ENCODE results near the gene GALNT6. TPM values are rescaled to one million over a fixed set of nuclear protein-coding genes. Genes with fewer than 3 reads are reported as not detected.
A peak's percentile ranks its signal among the peaks of the same experiment; 100 is the strongest.

The GALNT6 gene
- total RNA-seq, 2 experiments from 2014 or later = 30.0 to 31.0 TPM

DNA sequence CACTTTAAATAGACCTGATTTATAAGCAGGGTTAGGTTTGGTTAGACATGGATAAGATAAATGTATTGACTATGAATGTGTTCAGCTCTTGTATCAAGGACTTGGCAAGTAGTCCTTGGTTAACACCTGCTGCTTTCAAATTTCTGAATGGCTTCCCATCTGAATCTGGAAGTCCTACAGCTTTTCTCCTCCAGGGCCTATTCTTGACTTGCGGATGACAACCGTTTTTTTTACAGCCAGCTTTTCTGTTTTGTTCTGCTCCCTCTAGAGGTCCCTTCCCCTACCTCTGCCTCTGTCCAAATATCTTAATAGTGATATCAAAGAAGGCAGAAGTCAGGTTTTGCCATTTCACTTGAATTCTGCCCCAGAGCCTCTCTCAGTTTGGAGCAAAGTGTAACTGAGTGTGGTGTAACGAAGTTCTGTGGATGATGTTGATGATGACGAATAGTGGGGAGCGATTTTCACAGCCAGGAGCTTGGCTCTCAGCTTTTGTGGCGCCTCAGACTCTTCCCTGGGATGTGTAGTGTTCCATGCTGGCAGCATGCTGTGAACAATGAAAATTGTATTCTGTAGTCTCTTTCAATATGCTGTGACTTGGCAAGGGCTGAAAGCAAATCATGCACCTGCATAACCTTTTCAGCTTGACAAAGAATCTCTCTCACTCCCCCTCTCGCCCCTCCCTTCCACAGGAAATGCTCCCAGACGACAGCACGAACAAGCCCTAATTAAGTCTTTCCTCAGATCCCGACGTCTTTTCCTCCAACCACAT, 28.4 kb upstream of the GALNT6 start:
- Mint-ChIP-seq H3K9me3 (no peaks in the 10 kb centered on the region), H3K4me3 (no peak overlapping the region), H3K36me3 (no peaks in the 10 kb centered on the region), H3K27ac (no peak overlapping the region), H3K4me1 (peaks cover 16% of the 10 kb centered on the region), H3K27me3 (peaks cover 3% of the 10 kb centered on the region)
- ATAC-seq (ENCODE audit: low read depth) = no peak
- POLR2A ChIA-PET = no interaction called here
- no peak for DNase-seq

DNA sequence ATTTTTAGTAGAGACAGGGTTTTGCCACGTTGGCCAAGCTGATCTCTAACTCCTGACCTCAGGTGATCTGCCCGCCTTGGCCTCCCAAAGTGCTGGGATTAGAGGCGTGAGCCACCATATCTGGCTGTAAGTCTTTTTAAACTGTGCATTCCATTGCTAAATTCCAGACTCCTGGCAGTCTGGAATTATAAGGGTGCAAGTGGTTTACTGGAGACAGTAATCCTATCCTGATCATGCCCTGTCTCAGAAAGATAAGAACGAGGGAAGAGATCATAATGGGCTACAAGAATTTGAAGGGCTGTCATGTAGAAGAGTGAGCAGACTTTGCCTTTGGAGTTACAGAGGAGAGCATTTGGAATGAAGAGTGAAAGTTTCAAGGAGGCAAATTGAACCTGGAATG, 26.6 kb upstream of the GALNT6 start:
- Mint-ChIP-seq H3K4me3 (no peak overlapping the region), H3K36me3 (no peaks in the 10 kb centered on the region), H3K4me1 (peaks cover 12% of the 10 kb centered on the region), H3K27me3 (no peaks in the 10 kb centered on the region), H3K27ac (no peak overlapping the region), H3K9me3 (no peaks in the 10 kb centered on the region)
- ATAC-seq (ENCODE audit: low read depth) = no peak
- DNase-seq = no peak
- POLR2A ChIA-PET = no interaction called here

- H3K36me3 Mint-ChIP-seq = no peaks in the 10 kb centered on the region
- no peaks in the 10 kb centered on the region for H3K9me3 Mint-ChIP-seq
- ATAC-seq (ENCODE audit: low read depth) (no peak), DNase-seq (no peak)
- no peaks in the 10 kb centered on the region for H3K27me3 Mint-ChIP-seq
- POLR2A ChIA-PET = no interaction called here
- peaks cover 14% of the 10 kb centered on the region for H3K4me1 Mint-ChIP-seq
- no peak overlapping the region for H3K27ac Mint-ChIP-seq
- no peak overlapping the region for H3K4me3 Mint-ChIP-seq
These were observed 24.7 kb upstream of the GALNT6 start for GRCh38 chr12:51415931-51416330.

- DNase-seq (no peak), ATAC-seq (ENCODE audit: low read depth) (no peak)
- H3K27ac Mint-ChIP-seq = no peak overlapping the region
- no peaks in the 10 kb centered on the region for H3K9me3 Mint-ChIP-seq
- POLR2A ChIA-PET = no interaction called here
- peaks cover 7% of the 10 kb centered on the region for H3K4me1 Mint-ChIP-seq
- H3K27me3 Mint-ChIP-seq = no peaks in the 10 kb centered on the region
- H3K4me3 Mint-ChIP-seq = no peak overlapping the region
- no peaks in the 10 kb centered on the region for H3K36me3 Mint-ChIP-seq
These were observed 22.6 kb upstream of the GALNT6 start for GRCh38 chr12:51413791-51414190.

DNA sequence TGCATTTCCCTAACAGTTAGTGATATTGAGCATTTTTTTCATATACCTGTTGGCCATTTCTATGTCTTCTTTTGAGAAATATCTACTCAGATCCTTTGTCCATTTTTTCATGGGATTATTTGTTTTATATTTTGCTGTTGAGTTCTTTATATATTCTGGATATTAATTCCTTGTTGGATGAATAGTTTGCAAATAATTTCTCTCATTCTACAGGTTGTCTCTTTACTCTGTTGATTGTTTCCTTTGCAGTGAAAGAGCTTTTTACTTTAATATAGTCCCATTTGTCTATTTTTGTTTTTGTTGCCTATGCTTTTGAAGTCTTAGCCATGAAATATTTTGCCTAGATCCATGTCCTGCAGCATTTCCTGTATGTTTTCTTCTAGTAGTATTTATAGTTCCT, 21.9 kb upstream of the GALNT6 start:
- Mint-ChIP-seq H3K36me3 (no peaks in the 10 kb centered on the region), H3K4me3 (no peak overlapping the region), H3K27ac (no peak overlapping the region), H3K9me3 (no peaks in the 10 kb centered on the region), H3K27me3 (no peaks in the 10 kb centered on the region), H3K4me1 (peaks cover 7% of the 10 kb centered on the region)
- no peak for ATAC-seq (ENCODE audit: low read depth)
- DNase-seq = no peak
- POLR2A ChIA-PET = no interaction called here

- POLR2A ChIA-PET = no interaction called here
- Mint-ChIP-seq H3K27me3 (no peaks in the 10 kb centered on the region), H3K36me3 (peaks cover 3% of the 10 kb centered on the region), H3K4me1 (peaks cover 16% of the 10 kb centered on the region), H3K4me3 (no peak overlapping the region), H3K9me3 (no peaks in the 10 kb centered on the region), H3K27ac (no peak overlapping the region)
- DNase-seq (no peak), ATAC-seq (ENCODE audit: low read depth) (no peak)
These were observed 18.6 kb upstream of the GALNT6 start for GRCh38 chr12:51409846-51410245.

DNA sequence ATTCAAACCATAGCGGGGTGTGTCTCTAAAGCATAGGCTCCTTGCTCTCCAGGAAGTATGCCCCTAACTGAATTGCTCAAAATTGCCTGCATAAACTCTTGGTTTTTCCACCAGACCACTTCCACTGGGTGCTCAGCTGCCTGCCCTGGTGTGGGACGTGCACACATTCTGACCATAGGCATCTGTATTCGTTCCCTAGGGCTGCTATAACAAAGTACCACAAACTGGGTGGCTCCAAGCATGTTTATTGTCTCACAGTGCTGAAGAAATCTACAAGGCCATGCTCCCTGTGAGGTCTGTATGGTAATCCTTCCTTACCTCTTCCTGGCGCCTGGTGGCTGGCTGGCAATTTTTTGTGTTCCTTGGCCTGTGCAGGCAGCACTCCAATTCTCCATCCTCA, 16.4 kb upstream of the GALNT6 start:
- DNase-seq (no peak), ATAC-seq (ENCODE audit: low read depth) (no peak)
- peak overlapping the region; percentile 47 for H3K27ac Mint-ChIP-seq
- peaks cover 3% of the 10 kb centered on the region for H3K36me3 Mint-ChIP-seq
- POLR2A ChIA-PET = no interaction called here
- H3K4me3 Mint-ChIP-seq = no peak overlapping the region
- peaks cover 10% of the 10 kb centered on the region for H3K4me1 Mint-ChIP-seq
- H3K27me3 Mint-ChIP-seq = no peaks in the 10 kb centered on the region
- no peaks in the 10 kb centered on the region for H3K9me3 Mint-ChIP-seq

DNA sequence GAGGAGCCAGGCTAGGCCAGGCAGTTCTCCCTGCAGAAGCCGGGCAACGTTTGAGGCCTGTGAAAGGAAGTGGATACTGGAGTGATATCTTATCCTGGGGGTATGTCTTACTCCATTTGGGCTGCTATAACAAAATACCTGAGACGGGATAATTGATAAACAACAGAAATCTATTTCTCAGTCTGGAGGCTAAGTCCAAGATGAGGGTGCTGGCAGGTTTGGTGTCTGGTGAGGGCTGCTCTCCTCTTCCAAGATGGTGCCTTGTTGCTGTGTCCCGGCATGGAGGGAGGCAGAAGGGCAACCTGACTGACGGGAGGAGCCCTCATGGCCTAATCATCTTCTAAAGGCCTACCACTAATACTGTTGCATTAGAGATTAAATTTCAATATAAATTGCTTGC, 15.7 kb upstream of the GALNT6 start:
- ATAC-seq (ENCODE audit: low read depth) (no peak), DNase-seq (no peak)
- Mint-ChIP-seq H3K27me3 (no peaks in the 10 kb centered on the region), H3K27ac (no peak overlapping the region), H3K4me1 (peaks cover 10% of the 10 kb centered on the region), H3K36me3 (peaks cover 3% of the 10 kb centered on the region), H3K4me3 (no peak overlapping the region), H3K9me3 (no peaks in the 10 kb centered on the region)
- POLR2A ChIA-PET = no interaction called here

- ATAC-seq (ENCODE audit: low read depth) (no peak), DNase-seq (no peak)
- H3K27ac Mint-ChIP-seq = no peak overlapping the region
- peaks cover 10% of the 10 kb centered on the region for H3K4me1 Mint-ChIP-seq
- POLR2A ChIA-PET = no interaction called here
- H3K27me3 Mint-ChIP-seq = no peaks in the 10 kb centered on the region
- H3K36me3 Mint-ChIP-seq = peaks cover 3% of the 10 kb centered on the region
- no peak overlapping the region for H3K4me3 Mint-ChIP-seq
- H3K9me3 Mint-ChIP-seq = no peaks in the 10 kb centered on the region
These were observed 15.1 kb upstream of the GALNT6 start for GRCh38 chr12:51406290-51406689.

DNA sequence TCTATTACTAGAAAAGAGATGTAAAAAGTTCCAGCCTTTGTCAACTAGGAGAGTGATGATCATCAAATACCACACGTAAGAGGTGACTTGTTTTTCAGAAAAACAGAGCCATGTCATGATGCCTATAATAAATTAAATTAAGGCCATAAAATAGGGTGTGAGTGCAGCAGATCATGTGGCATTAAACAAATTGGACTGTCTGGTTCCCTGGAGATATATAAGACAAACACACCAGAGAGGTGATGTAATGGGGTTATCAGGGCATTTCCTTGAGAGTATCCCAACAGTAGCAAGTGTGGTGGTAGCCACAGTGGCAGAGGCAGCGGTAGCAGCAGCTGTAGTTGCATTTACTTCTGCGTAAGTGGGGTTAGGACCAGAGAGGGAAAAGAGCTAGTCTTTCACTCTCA, 14.6 kb upstream of the GALNT6 start:
- POLR2A ChIA-PET = interaction anchor here (1.1 kb wide), 1 partner anchor 11 kb away, joined by 3 read pairs; no protein-coding TSS in a partner anchor
- Mint-ChIP-seq H3K9me3 (no peaks in the 10 kb centered on the region), H3K4me1 (peaks cover 10% of the 10 kb centered on the region), H3K27ac (no peak overlapping the region), H3K36me3 (peaks cover 3% of the 10 kb centered on the region), H3K27me3 (no peaks in the 10 kb centered on the region), H3K4me3 (no peak overlapping the region)
- no peak for DNase-seq
- no peak for ATAC-seq (ENCODE audit: low read depth)

DNA sequence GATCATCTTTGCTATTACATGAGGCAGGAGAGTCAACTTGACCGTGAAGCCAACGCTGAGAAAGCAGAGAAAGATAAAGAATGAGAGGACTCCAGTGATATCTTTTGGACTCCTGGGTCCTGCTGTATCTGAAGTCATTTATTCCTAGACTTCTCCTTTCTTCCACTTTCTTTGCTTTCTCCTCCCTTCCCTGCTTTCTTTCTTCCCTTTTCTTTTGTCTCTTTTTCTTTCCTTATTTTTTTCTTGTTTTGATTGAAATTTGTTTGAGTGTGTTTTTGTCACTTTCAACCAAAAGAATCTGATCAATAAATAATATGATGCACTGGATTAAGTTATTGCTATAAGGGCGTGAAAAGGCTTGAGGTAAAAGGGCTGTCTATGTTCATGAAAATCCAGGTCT, 13.4 kb upstream of the GALNT6 start:
- Mint-ChIP-seq H3K4me3 (no peak overlapping the region), H3K36me3 (peaks cover 3% of the 10 kb centered on the region), H3K27ac (no peak overlapping the region), H3K27me3 (no peaks in the 10 kb centered on the region), H3K4me1 (peaks cover 10% of the 10 kb centered on the region), H3K9me3 (no peaks in the 10 kb centered on the region)
- ATAC-seq (ENCODE audit: low read depth) = no peak
- POLR2A ChIA-PET = interaction anchor here (1.1 kb wide), 1 partner anchor 12 kb away, joined by 3 read pairs; no protein-coding TSS in a partner anchor
- no peak for DNase-seq

GRCh38 chr12:51403681-51404136, 12.5 kb upstream of the GALNT6 start:
- H3K36me3 Mint-ChIP-seq = peaks cover 3% of the 10 kb centered on the region
- POLR2A ChIA-PET = no interaction called here
- no peak overlapping the region for H3K4me3 Mint-ChIP-seq
- ATAC-seq (ENCODE audit: low read depth) (no peak), DNase-seq (no peak)
- H3K27ac Mint-ChIP-seq = no peak overlapping the region
- H3K9me3 Mint-ChIP-seq = no peaks in the 10 kb centered on the region
- peaks cover 5% of the 10 kb centered on the region for H3K27me3 Mint-ChIP-seq
- H3K4me1 Mint-ChIP-seq = peaks cover 10% of the 10 kb centered on the region

DNA sequence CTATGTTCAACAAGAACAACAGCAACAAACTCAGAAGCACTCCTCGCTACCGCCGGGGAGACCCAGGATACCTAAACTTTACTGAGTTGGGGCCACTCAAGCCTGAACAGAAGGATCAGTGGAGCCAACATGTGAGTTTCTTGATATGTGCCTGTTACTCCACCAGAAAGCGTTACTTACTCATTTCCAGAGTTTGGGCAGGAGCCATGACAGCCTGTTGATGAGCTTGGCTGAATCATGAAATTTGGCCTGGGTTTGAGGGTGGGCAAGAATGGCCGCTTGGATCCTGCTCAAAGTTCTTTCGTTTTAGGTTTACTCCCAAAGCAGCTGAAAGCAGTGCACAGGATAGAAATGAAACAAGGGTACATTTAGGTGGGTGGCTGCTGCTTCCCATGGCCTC, 12.0 kb upstream of the GALNT6 start:
- Mint-ChIP-seq H3K27ac (no peak overlapping the region), H3K36me3 (peaks cover 3% of the 10 kb centered on the region), H3K4me1 (peaks cover 10% of the 10 kb centered on the region), H3K4me3 (no peak overlapping the region), H3K27me3 (peaks cover 6% of the 10 kb centered on the region), H3K9me3 (no peaks in the 10 kb centered on the region)
- POLR2A ChIA-PET = no interaction called here
- ATAC-seq (ENCODE audit: low read depth) (no peak), DNase-seq (no peak)

DNA sequence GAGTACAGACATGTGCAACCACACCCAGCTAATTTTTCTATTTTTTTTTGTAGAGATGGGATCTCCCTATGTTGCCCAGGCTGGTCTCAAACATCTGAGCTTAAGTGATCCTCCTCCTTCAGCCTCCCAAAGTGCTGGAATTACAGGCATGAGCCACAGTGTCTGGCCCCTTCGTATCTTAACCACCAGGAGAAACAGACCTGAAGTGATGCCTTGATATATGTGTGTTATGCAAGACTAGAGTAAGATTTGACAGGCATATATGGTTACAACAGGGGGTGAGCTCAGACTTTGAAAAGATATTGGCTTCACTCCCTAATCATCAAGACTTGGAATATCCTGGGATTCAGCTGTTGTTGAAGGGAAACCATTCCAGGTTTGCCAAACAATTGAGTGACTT, 10.7 kb upstream of the GALNT6 start:
- Mint-ChIP-seq H3K27ac (no peak overlapping the region), H3K4me3 (no peak overlapping the region), H3K4me1 (peaks cover 2% of the 10 kb centered on the region), H3K36me3 (peaks cover 6% of the 10 kb centered on the region), H3K9me3 (no peaks in the 10 kb centered on the region), H3K27me3 (peaks cover 6% of the 10 kb centered on the region)
- ATAC-seq (ENCODE audit: low read depth) (no peak), DNase-seq (no peak)
- POLR2A ChIA-PET = no interaction called here

All from activated naive CD8-positive, alpha-beta T cell treated with anti-CD3 and anti-CD28 coated beads, Interleukin-2, amount 10 ng/mL, durations not matched to agents 7 days and 5 days (primary cell).